Astrocyte (in vitro differentiated cells and primary cell): ENCODE data around the gene CTSE.

Experiments
- EZH2 ChIP-seq: IDR thresholded peaks from 2 replicates; pipeline ENCODE4 v1.6.1; 2012; ENCODE audit warnings: mild to moderate bottlenecking, low read length, inconsistent platforms; ENCODE audit not compliant: insufficient read depth
- TF ChIP-seq, protein P1 (sequence below): IDR thresholded peaks from 2 replicates; pipeline ENCODE4 v1.5.1; 2011; ENCODE audit warnings: low read depth, mild to moderate bottlenecking, inconsistent platforms, low read length, moderate library complexity; ENCODE audit not compliant: insufficient read depth

DNA sequence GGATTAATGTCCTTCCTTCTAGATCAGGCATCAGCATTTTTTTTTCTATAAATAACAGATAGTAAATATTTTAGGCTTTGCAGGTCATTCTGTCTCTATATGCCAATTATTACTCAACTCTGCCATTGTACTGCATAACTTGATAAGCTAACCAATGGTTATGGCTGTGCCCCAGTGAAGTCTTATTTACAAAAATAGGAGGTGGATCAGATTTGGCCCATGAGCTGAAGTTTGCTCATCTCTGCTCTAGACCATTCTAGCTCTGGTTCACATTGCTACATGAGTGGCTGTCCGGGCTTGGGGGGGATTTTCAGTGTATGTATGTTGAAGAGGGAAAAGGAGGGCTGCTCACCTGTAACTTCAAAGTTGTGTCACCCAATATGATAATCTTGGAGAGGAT, 30.6 kb downstream of the CTSE start:
- TF ChIP-seq, protein P1, sequence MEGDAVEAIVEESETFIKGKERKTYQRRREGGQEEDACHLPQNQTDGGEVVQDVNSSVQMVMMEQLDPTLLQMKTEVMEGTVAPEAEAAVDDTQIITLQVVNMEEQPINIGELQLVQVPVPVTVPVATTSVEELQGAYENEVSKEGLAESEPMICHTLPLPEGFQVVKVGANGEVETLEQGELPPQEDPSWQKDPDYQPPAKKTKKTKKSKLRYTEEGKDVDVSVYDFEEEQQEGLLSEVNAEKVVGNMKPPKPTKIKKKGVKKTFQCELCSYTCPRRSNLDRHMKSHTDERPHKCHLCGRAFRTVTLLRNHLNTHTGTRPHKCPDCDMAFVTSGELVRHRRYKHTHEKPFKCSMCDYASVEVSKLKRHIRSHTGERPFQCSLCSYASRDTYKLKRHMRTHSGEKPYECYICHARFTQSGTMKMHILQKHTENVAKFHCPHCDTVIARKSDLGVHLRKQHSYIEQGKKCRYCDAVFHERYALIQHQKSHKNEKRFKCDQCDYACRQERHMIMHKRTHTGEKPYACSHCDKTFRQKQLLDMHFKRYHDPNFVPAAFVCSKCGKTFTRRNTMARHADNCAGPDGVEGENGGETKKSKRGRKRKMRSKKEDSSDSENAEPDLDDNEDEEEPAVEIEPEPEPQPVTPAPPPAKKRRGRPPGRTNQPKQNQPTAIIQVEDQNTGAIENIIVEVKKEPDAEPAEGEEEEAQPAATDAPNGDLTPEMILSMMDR = no peak
- TF ChIP-seq EZH2 = no peak
